Breast epithelium (tissue), 3 donors: ENCODE results near the gene DPP3.

Experiments
- POLR2A ChIP-seq: fragments of 450-650 bp; IDR thresholded peaks from one replicate; pipeline ENCODE4 v1.6.1; 2016; ENCODE audit warnings: antibody characterized with exemption, mild to moderate bottlenecking, moderate library complexity
- POLR2AphosphoS5 ChIP-seq, 3 donors: sonication (generic); formaldehyde crosslinking; IDR thresholded peaks; one replicate each; pipeline ENCODE4 v1.6.1; 2017; ENCODE audit warnings: antibody characterized with exemption in 3 of 3
- TF ChIP-seq, protein P1 (sequence below), 3 donors: fragments of 450-650 bp; IDR thresholded peaks; one replicate each; pipeline ENCODE4 v1.5.1; 2016 to 2017; ENCODE audit warnings: antibody characterized with exemption in 3 of 3, mild to moderate bottlenecking in 3 of 3, moderate library complexity in 3 of 3

GRCh38 chr11:66531841-66532240 is 51.6 kb downstream of the DPP3 start:
- TF ChIP-seq, protein P1, sequence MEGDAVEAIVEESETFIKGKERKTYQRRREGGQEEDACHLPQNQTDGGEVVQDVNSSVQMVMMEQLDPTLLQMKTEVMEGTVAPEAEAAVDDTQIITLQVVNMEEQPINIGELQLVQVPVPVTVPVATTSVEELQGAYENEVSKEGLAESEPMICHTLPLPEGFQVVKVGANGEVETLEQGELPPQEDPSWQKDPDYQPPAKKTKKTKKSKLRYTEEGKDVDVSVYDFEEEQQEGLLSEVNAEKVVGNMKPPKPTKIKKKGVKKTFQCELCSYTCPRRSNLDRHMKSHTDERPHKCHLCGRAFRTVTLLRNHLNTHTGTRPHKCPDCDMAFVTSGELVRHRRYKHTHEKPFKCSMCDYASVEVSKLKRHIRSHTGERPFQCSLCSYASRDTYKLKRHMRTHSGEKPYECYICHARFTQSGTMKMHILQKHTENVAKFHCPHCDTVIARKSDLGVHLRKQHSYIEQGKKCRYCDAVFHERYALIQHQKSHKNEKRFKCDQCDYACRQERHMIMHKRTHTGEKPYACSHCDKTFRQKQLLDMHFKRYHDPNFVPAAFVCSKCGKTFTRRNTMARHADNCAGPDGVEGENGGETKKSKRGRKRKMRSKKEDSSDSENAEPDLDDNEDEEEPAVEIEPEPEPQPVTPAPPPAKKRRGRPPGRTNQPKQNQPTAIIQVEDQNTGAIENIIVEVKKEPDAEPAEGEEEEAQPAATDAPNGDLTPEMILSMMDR (IDR thresholded peaks at IDR 0.05) = no peak
- TF ChIP-seq POLR2A (no peak), POLR2AphosphoS5 (IDR thresholded peaks at IDR 0.05) (no peak)
